Mesenchymal stem cell (in vitro differentiated cells and primary cell): ENCODE data around the gene HNRNPLL.

ENCODE experiments used
- DNase-seq: peaks from one replicate; pipeline ENCODE4 v3.0.0-alpha.2; 2013
- H2AFZ ChIP-seq: one replicate; pipeline ENCODE4 v1.6.1; 2013; ENCODE audit warnings: low read depth, mild to moderate bottlenecking, control low read depth, inconsistent platforms, low read length, moderate library complexity
- H2AK5ac ChIP-seq: 2 replicates; pipeline ENCODE4 v1.6.1; 2013; ENCODE audit warnings: low read length, moderate library complexity, mild to moderate bottlenecking, inconsistent platforms; ENCODE audit not compliant: severe bottlenecking
- H2BK120ac ChIP-seq: one replicate; pipeline ENCODE4 v1.6.1; 2013; ENCODE audit warnings: low read depth, mild to moderate bottlenecking, inconsistent platforms, low read length, moderate library complexity
- H2BK12ac ChIP-seq, 2 experiments: one replicate each; pipeline ENCODE4 v1.6.1; 2013; ENCODE audit warnings: inconsistent platforms in 2 of 2, low read length in 2 of 2, mild to moderate bottlenecking in 2 of 2, moderate library complexity in 2 of 2, control low read depth in 1 of 2
- H2BK15ac ChIP-seq: one replicate; pipeline ENCODE4 v1.6.1; 2013; ENCODE audit warnings: mild to moderate bottlenecking, low read depth, inconsistent platforms; ENCODE audit not compliant: poor library complexity, severe bottlenecking
- H2BK5ac ChIP-seq: 2 replicates; pipeline ENCODE4 v1.6.1; 2013; ENCODE audit warnings: low read depth, mild to moderate bottlenecking, low read length, control low read depth, inconsistent platforms; ENCODE audit not compliant: poor library complexity, severe bottlenecking
- H3K14ac ChIP-seq, 2 experiments: one replicate each; pipeline ENCODE4 v1.6.1; 2013; ENCODE audit warnings: inconsistent platforms in 2 of 2, low read length in 2 of 2, control low read depth in 1 of 2, mild to moderate bottlenecking in 1 of 2, moderate library complexity in 1 of 2
- H3K18ac ChIP-seq, 2 experiments: one replicate each; pipeline ENCODE4 v1.6.1; 2013; ENCODE audit warnings: inconsistent platforms in 2 of 2, low read length in 2 of 2, control low read depth in 1 of 2, low read depth in 1 of 2, mild to moderate bottlenecking in 1 of 2
- H3K23ac ChIP-seq, 2 experiments: one replicate each; pipeline ENCODE4 v1.6.1; 2013; ENCODE audit warnings: inconsistent platforms in 2 of 2, low read length in 2 of 2, mild to moderate bottlenecking in 2 of 2, moderate library complexity in 2 of 2, control low read depth in 1 of 2
- H3K27ac ChIP-seq: 2 replicates; pipeline ENCODE4 v1.5.1; 2013; ENCODE audit warnings: mild to moderate bottlenecking, moderate library complexity, low read length, control low read depth, inconsistent platforms; ENCODE audit not compliant: poor library complexity, severe bottlenecking
- H3K27me3 ChIP-seq, 2 experiments: 2 replicates each; pipeline versions ENCODE4 v1.6.1 to v1.7.0; 2013; ENCODE audit warnings: low read length in 2 of 2, mild to moderate bottlenecking in 2 of 2, moderate library complexity in 2 of 2, control low read depth in 1 of 2, inconsistent platforms in 1 of 2; ENCODE audit not compliant: control insufficient read depth in 1 of 2, insufficient read depth in 1 of 2
- H3K36me3 ChIP-seq, 2 experiments: 2 replicates each; pipeline versions ENCODE4 v1.6.1 to v1.7.0; 2013; ENCODE audit warnings: low read length in 2 of 2, control low read depth in 1 of 2, inconsistent platforms in 1 of 2, low read depth in 1 of 2, mild to moderate bottlenecking in 1 of 2; ENCODE audit not compliant: insufficient read depth in 2 of 2, control insufficient read depth in 1 of 2
- H3K4ac ChIP-seq, 2 experiments: one replicate each; pipeline ENCODE4 v1.6.1; 2013; ENCODE audit warnings: inconsistent platforms in 2 of 2, low read length in 2 of 2, mild to moderate bottlenecking in 2 of 2, moderate library complexity in 2 of 2, control low read depth in 1 of 2, low read depth in 1 of 2
- H3K4me1 ChIP-seq: 2 replicates; pipeline ENCODE4 v1.6.1; 2013; ENCODE audit warnings: low read depth, low read length, control low read depth; ENCODE audit not compliant: control insufficient read depth, insufficient read depth
- H3K4me2 ChIP-seq: 2 replicates; pipeline ENCODE4 v1.6.1; 2013; ENCODE audit warnings: low read length, mild to moderate bottlenecking, inconsistent platforms; ENCODE audit not compliant: poor library complexity, severe bottlenecking
- H3K4me3 ChIP-seq, 2 experiments: 2 replicates each; pipeline versions ENCODE4 v1.5.1 to v1.7.0; 2013; ENCODE audit warnings: low read length in 2 of 2, mild to moderate bottlenecking in 2 of 2, control low read depth in 1 of 2, low read depth in 1 of 2; ENCODE audit not compliant: insufficient read depth in 1 of 2
- H3K79me1 ChIP-seq: replicated peaks from 2 replicates; pipeline ENCODE4 v1.6.1; 2013; ENCODE audit warnings: mild to moderate bottlenecking, control low read depth, low read length, inconsistent platforms; ENCODE audit not compliant: poor library complexity, severe bottlenecking
- H3K9ac ChIP-seq: 2 replicates; pipeline ENCODE4 v1.7.0; 2013; ENCODE audit warnings: mild to moderate bottlenecking, low read length, moderate library complexity
- H3K9me3 ChIP-seq: 2 replicates; pipeline ENCODE4 v1.7.0; 2013; ENCODE audit warnings: mild to moderate bottlenecking, low read length; ENCODE audit not compliant: control insufficient read depth
- H4K8ac ChIP-seq: one replicate; pipeline ENCODE4 v1.6.1; 2013; ENCODE audit warnings: inconsistent platforms, mild to moderate bottlenecking, low read length, moderate library complexity
- H4K91ac ChIP-seq: one replicate; pipeline ENCODE4 v1.6.1; 2013; ENCODE audit warnings: mild to moderate bottlenecking, low read length, inconsistent platforms
- WGBS: methylation state at CpG from one replicate; pipeline ENCODE4 v1.1.7; 2013; ENCODE audit warnings: mixed read lengths; 5-methylcytosine and 5-hydroxymethylcytosine counted together

HNRNPLL gene

DNA sequence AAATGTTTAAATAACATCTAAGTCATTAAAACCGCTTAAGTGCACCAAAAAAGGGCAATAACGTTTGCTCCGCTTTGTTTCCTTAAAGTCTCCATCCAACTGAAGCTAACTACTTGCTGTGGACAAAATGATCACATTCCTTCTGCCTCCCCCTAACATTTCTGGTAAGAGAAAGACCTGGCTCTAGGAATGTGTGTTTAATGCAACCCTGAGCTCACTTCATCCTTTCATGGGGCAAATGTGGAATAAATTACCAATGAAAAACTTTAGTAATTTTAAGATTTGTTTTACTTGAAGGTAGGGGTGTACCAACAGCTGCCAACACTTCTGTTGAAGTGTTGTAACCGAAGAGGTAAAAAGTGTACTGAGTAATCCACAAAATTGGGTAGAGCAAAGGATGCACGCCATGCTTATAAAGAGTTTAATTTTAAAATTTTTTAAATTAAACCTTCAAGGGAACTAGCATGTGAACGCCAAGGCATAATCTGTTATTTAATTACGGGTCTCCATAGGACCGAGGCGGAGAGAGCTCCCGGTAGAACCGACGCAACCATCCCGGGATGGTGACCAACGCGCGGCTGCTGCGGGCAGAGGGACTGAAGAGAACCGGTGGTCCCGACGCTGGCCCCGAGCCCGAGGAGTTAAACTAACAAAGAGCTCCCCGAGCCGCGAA, 1.1 kb downstream of the HNRNPLL start:
- H3K23ac ChIP-seq: peak overlapping the region in 1 of 2 experiments; percentile 37
- no peak overlapping the region for H2AFZ ChIP-seq
- peak overlapping the region; percentile 87 for H4K8ac ChIP-seq
- peak overlapping the region in 1 of 2 experiments; percentile 34 for H2BK12ac ChIP-seq
- H4K91ac ChIP-seq: peak overlapping the region; percentile 23
- H3K4me3 ChIP-seq: peak overlapping the region; percentile 79 to 82
- peak overlapping the region; percentile 66 for H3K27ac ChIP-seq
- peak overlapping the region; percentile 49 to 95 for H3K4ac ChIP-seq
- H3K4me2 ChIP-seq: peak overlapping the region; percentile 69
- H2BK15ac ChIP-seq: no peak overlapping the region
- DNase-seq: peak; percentile 47
- no peaks in the 10 kb centered on the region for H3K27me3 ChIP-seq
- peak overlapping the region; percentile 86 for H2BK120ac ChIP-seq
- peaks cover 8% of the 10 kb centered on the region for H3K4me1 ChIP-seq
- H3K14ac ChIP-seq: peak overlapping the region; percentile 7 to 68
- under 1% methylated on average over 24 of the region's 25 CpGs for WGBS
- H2AK5ac ChIP-seq: no peak overlapping the region
- H3K9me3 ChIP-seq: no peaks in the 10 kb centered on the region
- H2BK5ac ChIP-seq: peak overlapping the region; percentile 95
- H3K79me1 ChIP-seq: no peaks in the 10 kb centered on the region
- peak overlapping the region; percentile 49 to 92 for H3K18ac ChIP-seq
- H3K36me3 ChIP-seq: no peaks in the 10 kb centered on the region
- peak overlapping the region; percentile 86 for H3K9ac ChIP-seq

DNA sequence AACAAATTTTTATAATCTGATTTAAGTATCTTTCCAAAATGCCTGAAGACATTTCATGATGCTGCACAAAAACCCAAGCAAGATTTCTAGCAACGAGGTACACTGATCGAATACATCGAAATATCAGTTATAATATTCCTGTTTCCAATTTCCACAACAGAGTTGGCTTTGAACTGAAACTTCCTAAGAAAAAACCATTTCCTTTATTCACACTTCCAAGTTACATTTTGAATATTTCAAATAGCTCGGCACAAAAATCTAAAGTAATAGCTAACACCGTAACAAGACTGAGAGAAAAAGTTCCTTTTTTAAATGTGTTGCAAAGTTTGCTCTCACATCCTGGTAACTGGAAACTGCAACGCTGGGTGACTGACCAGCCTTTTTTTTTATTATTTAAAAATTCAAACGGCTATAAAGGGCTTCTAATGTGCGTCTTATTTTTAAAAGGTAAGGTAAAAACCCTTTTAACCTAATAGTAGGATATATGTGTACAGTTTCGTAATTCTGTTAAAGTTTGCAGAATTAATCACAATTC, 1.7 kb downstream of the HNRNPLL start:
- H3K9me3 ChIP-seq: no peaks in the 10 kb centered on the region
- H3K18ac ChIP-seq: no peak overlapping the region
- 71% methylated on average over 3 of the region's 9 CpGs for WGBS
- no peaks in the 10 kb centered on the region for H3K36me3 ChIP-seq
- no peak overlapping the region for H2BK5ac ChIP-seq
- H3K27ac ChIP-seq: no peak overlapping the region
- DNase-seq: no peak
- no peak overlapping the region for H4K91ac ChIP-seq
- H2AK5ac ChIP-seq: no peak overlapping the region
- no peak overlapping the region for H2BK12ac ChIP-seq
- H2AFZ ChIP-seq: no peak overlapping the region
- no peak overlapping the region for H2BK120ac ChIP-seq
- no peak overlapping the region for H3K23ac ChIP-seq
- peaks cover 5% of the 10 kb centered on the region for H3K4me1 ChIP-seq
- no peak overlapping the region for H3K4ac ChIP-seq
- peak overlapping the region; percentile 86 for H3K9ac ChIP-seq
- no peaks in the 10 kb centered on the region for H3K79me1 ChIP-seq
- peak overlapping the region in 1 of 2 experiments; percentile 82 for H3K4me3 ChIP-seq
- H3K14ac ChIP-seq: no peak overlapping the region
- no peaks in the 10 kb centered on the region for H3K27me3 ChIP-seq
- no peak overlapping the region for H2BK15ac ChIP-seq
- no peak overlapping the region for H4K8ac ChIP-seq
- peak overlapping the region; percentile 69 for H3K4me2 ChIP-seq

DNA sequence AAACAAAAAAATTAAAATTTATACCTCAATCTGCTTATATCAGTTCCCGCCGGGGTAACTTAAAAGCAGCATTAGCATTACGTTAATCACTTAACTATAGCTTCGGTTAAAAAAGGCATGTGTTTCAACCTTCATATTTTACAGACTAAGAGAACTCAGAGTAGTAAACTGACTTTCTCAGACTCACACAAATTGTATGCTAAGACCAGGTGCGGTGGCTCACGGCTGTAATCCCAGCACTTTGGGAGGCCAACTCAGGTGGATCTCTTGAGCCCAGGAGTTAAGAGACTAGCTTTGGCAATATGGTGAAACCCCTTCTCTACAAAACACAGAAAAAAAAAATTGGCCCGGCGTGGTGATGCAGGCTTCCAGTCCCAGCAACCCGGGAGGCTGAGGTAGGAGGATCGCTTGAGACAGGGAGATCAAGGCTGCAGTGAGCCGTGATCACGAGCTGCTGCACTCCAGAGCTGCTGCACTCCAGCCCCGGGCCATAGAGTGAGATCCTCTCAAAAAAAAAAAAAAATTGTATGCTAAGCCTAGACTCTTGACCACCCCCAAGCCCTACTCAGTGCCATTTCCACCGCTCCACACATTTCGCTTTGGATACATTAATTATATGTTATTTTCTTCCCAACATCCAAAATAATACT, 2.4 kb downstream of the HNRNPLL start:
- Histone ChIP-seq H3K23ac (no peak overlapping the region), H3K4me3 (peak overlapping the region; percentile 23 to 82), H3K4ac (no peak overlapping the region), H2BK12ac (no peak overlapping the region), H3K36me3 (no peaks in the 10 kb centered on the region), H2BK5ac (no peak overlapping the region), H3K9me3 (no peaks in the 10 kb centered on the region), H3K27ac (no peak overlapping the region), H2BK120ac (no peak overlapping the region), H3K27me3 (no peaks in the 10 kb centered on the region), H4K91ac (no peak overlapping the region), H2AFZ (no peak overlapping the region), H3K9ac (peak overlapping the region; percentile 86), H2BK15ac (no peak overlapping the region), H2AK5ac (no peak overlapping the region), H3K14ac (no peak overlapping the region), H3K18ac (no peak overlapping the region), H4K8ac (no peak overlapping the region), H3K4me1 (peaks cover 3% of the 10 kb centered on the region), H3K79me1 (no peaks in the 10 kb centered on the region), H3K4me2 (peak overlapping the region; percentile 32)
- DNase-seq: peak; percentile 49
- WGBS: 38% methylated on average over 13 of the region's 15 CpGs

DNA sequence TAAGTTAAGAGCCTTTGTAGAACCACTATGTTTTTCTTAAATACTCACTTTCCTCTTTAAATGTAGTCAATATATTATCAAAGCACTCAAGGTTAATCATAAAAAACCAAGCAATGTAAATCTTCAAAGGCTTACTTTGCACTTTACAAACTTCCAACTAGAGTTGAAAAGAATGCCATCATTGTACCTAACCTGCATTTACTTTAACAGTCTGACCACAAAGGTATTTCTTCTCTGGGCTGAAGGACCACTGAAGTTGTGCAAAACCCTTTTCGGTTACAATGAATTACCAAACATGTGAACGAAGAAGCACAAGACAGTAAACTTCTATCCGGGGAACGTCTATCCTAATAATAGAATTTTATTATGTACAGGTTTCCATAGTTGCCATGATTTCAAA, 3.0 kb downstream of the HNRNPLL start:
- Histone ChIP-seq H3K79me1 (peaks cover under 1% of the 10 kb centered on the region), H2BK120ac (no peak overlapping the region), H3K9ac (peak overlapping the region; percentile 86), H3K4ac (no peak overlapping the region), H4K91ac (no peak overlapping the region), H3K36me3 (no peaks in the 10 kb centered on the region), H3K4me1 (peaks cover 3% of the 10 kb centered on the region), H3K27me3 (no peaks in the 10 kb centered on the region), H2AFZ (no peak overlapping the region), H2BK15ac (no peak overlapping the region), H4K8ac (no peak overlapping the region), H3K14ac (no peak overlapping the region), H2BK5ac (no peak overlapping the region), H2BK12ac (no peak overlapping the region), H3K27ac (no peak overlapping the region), H3K9me3 (no peaks in the 10 kb centered on the region), H3K18ac (no peak overlapping the region), H3K23ac (no peak overlapping the region), H3K4me2 (no peak overlapping the region), H2AK5ac (no peak overlapping the region), H3K4me3 (peak overlapping the region in 1 of 2 experiments; percentile 82)
- peak; percentile 41 for DNase-seq
- no CpG with 5 or more reads among the region's 4 CpGs for WGBS
